BJ (cell line): ENCODE results near the gene PZP. TPM values are rescaled to one million over a fixed set of nuclear protein-coding genes. Genes with fewer than 3 reads are reported as not detected.

ENCODE experiments used
- CTCF ChIA-PET: fragments of 350-600 bp; formaldehyde crosslinking; extraction: SDS; loops from one replicate; lab custom pipeline; 2021; ENCODE audit warnings: antibody characterized with exemption, inconsistent platforms; lab: Yijun Ruan, JAX
- POLR2A ChIA-PET: fragments of 300-600 bp; sonication (Branson Sonifier 250); formaldehyde crosslinking; extraction: SDS; loops from one replicate; lab custom pipeline; 2021; ENCODE audit warnings: antibody characterized with exemption; lab: Charles Lee
- DNase-seq: peaks from one replicate; pipeline ENCODE4 v3.0.0-alpha.2; 2011; ENCODE audit warnings: low read depth
- H3K27me3 ChIP-seq: 2 replicates; pipeline ENCODE4 v1.6.0; 2011; ENCODE audit warnings: low read length; ENCODE audit not compliant: control insufficient read depth, insufficient read depth
- H3K36me3 ChIP-seq: 2 replicates; pipeline ENCODE4 v1.5.1; 2011; ENCODE audit warnings: low read length; ENCODE audit not compliant: control insufficient read depth, insufficient read depth
- H3K4me3 ChIP-seq: 2 replicates; pipeline ENCODE4 v1.5.1; 2011; ENCODE audit warnings: low read depth, mild to moderate bottlenecking, control low read depth, low read length
- polyA plus RNA-seq: library from polyadenylated mRNA; depleted of rRNA; stranded (reverse); fragments of >200 nt; gene quantifications from 2 replicates; pipeline ENCODE4 v1.2.3, GENCODE V29; 2011
- TF ChIP-seq, protein P1 (sequence below): IDR thresholded peaks from 2 replicates; pipeline ENCODE4 v1.5.1; 2011; ENCODE audit warnings: low read depth, mild to moderate bottlenecking, control low read depth, inconsistent platforms, low read length, moderate library complexity; ENCODE audit not compliant: insufficient read depth

PZP gene
- polyA plus RNA-seq, 1 experiment: not detected

DNA sequence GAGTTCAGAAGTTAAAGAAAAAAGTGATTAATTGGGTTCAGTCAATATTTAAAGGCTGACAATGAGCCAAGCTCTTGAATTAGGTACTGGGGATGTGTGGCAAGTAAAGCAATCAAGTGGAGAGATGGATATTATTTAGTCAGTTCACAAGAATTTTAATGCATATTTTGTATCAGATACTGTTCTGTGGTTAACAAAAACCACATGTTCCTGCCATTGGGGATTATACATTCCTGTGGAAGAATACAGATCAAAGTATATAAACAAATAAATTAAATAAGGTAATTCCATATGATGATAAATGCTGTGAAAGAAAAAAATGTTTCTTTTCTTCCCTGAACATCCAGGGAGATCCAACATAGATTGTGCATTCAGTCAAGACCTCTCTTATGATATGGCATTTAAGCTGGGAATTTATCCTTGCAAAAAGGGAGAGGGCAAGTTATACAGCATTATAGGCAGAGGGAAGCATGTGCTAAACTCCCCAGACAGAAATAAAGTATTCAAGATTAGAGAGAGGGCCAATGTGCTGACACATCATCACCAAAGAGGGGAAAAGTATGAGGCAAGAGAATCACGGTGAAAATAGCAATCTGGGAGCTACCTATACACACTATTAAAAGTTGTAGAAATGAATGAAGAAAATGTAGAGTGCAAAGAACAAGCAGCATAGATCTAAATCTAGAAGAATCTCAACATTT, 74.8 kb downstream of the PZP start:
- POLR2A ChIA-PET: no interaction called here
- CTCF ChIA-PET: no interaction called here
- no peak overlapping the region for H3K4me3 ChIP-seq
- TF ChIP-seq, protein P1, sequence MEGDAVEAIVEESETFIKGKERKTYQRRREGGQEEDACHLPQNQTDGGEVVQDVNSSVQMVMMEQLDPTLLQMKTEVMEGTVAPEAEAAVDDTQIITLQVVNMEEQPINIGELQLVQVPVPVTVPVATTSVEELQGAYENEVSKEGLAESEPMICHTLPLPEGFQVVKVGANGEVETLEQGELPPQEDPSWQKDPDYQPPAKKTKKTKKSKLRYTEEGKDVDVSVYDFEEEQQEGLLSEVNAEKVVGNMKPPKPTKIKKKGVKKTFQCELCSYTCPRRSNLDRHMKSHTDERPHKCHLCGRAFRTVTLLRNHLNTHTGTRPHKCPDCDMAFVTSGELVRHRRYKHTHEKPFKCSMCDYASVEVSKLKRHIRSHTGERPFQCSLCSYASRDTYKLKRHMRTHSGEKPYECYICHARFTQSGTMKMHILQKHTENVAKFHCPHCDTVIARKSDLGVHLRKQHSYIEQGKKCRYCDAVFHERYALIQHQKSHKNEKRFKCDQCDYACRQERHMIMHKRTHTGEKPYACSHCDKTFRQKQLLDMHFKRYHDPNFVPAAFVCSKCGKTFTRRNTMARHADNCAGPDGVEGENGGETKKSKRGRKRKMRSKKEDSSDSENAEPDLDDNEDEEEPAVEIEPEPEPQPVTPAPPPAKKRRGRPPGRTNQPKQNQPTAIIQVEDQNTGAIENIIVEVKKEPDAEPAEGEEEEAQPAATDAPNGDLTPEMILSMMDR: no peak
- no peaks in the 10 kb centered on the region for H3K27me3 ChIP-seq
- no peak for DNase-seq
- H3K36me3 ChIP-seq: no peaks in the 10 kb centered on the region

DNA sequence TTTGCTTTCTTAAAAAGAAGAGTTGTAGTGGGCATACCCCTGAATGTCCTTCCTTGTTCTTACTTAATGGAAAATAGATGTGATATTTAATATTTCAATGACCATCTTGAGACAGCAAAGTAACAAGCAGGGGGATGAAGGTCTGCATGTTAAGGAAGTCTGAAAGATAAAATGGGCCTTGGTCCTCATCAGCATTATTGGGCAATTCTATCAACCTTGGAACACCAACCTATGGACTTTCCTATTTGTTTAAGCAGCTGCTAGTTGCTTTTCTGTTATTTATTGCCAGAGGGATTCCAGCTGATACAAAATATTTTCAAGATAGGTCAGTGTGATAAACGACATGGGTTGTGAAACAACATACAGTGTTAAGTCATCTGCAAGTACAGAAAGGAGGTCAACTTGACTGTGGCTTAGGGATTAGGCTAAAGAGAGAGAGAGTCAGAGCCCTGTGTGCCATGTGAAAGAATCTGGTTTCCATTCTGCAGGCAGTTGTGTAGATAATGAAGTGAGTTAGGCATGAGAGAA, 76.1 kb downstream of the PZP start:
- CTCF ChIA-PET: no interaction called here
- Histone ChIP-seq H3K27me3 (no peaks in the 10 kb centered on the region), H3K4me3 (no peak overlapping the region), H3K36me3 (no peaks in the 10 kb centered on the region)
- DNase-seq: no peak
- POLR2A ChIA-PET: no interaction called here
- TF ChIP-seq, protein P1: no peak

DNA sequence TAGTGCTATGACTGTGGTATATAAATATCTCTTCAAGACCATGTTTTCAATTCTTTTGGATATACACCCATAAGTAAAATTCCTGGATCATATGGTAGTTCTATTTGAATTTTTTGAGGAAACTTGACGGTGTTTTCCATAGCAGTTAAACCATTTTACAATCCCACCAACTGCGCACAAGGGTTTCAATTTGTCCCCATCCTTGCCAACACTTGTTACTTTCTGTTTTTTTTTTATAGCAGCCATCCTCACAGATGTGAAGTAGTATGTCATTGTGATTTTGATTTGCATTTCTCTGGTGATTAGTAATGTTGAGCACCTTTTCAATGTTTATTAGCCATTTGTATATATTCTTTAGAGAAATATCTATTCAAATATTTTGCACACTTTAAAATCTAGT, 78.0 kb downstream of the PZP start:
- H3K27me3 ChIP-seq: no peaks in the 10 kb centered on the region
- ChIA-PET CTCF (no interaction called here), POLR2A (no interaction called here)
- DNase-seq: no peak
- no peaks in the 10 kb centered on the region for H3K36me3 ChIP-seq
- TF ChIP-seq, protein P1: no peak
- H3K4me3 ChIP-seq: no peak overlapping the region

DNA sequence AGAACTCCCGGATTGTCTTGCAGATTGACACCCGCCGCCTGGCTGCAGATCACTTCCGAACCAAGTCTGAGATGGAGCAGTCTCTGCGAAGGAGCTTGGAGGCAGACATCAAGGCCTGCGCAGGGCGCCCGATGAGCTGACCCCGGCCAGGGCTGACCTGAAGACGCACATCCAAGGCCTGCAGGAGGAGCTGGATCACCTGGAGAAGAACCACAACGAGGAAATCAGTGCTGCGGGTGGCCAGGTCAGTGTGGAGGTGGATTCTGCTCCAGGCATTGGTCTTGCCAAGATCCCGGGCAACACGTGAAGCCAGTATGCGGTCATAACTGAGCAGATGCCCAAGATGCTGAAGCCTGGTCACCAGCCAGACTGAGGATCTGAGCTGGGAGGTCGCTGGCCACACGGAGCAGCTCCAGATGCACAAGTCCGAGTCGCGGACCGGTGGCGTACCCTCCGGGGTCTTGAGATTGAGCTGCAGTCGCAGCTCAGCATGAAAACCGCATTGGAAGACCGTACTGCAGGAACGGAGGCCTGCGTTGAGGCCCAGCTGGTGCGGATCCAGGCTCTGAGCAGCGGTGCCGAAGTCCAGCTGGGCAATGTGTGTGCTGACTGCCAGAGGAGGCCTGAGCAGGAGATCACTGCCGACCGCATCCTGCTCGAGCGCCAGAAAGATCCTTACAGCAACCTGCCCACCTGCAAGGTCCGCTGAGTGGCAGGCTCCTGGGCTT, 80.1 kb downstream of the PZP start:
- CTCF ChIA-PET: no interaction called here
- POLR2A ChIA-PET: no interaction called here
- TF ChIP-seq, protein P1: no peak
- Histone ChIP-seq H3K27me3 (no peaks in the 10 kb centered on the region), H3K4me3 (no peak overlapping the region), H3K36me3 (no peaks in the 10 kb centered on the region)
- no peak for DNase-seq

DNA sequence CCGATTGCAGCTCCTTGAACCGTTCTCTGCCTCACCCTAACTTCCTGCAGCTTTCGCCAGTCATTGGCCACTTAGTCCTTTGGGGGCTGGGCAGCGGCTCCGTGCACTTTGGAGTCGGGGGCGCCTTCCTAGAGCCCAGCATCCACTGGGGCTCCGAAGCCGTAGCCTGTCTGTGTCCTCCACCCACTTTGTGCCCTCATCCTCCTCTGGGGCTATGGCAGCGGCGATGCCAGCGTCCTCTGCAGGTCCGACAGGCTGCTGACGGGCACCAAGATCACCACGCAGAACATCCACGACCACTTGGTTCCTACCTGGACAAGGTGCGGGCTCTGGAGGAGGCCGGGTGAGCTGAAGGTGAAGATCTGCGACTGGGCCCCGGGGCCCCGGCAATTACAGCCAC, 80.7 kb downstream of the PZP start:
- H3K36me3 ChIP-seq: no peaks in the 10 kb centered on the region
- ChIA-PET POLR2A (no interaction called here), CTCF (no interaction called here)
- TF ChIP-seq, protein P1: no peak
- no peaks in the 10 kb centered on the region for H3K27me3 ChIP-seq
- H3K4me3 ChIP-seq: no peak overlapping the region
- DNase-seq: no peak
